Myocyte (in vitro differentiated cells): ENCODE results near the gene CDK13. TPM values are rescaled to one million over a fixed set of nuclear protein-coding genes. Genes with fewer than 3 reads are reported as not detected.

ENCODE experiments used
- DNase-seq: peaks from one replicate; pipeline ENCODE4 v3.0.0-alpha.2; 2012; ENCODE audit warnings: low read depth
- total RNA-seq: library from RNA; depleted of rRNA; stranded (reverse); fragments of >200 nt; gene quantifications from 2 replicates; pipeline ENCODE4 v1.2.3, GENCODE V29; 2014

Gene CDK13
- total RNA-seq, 1 donor from 2014 or later, result 52.9 TPM

DNA sequence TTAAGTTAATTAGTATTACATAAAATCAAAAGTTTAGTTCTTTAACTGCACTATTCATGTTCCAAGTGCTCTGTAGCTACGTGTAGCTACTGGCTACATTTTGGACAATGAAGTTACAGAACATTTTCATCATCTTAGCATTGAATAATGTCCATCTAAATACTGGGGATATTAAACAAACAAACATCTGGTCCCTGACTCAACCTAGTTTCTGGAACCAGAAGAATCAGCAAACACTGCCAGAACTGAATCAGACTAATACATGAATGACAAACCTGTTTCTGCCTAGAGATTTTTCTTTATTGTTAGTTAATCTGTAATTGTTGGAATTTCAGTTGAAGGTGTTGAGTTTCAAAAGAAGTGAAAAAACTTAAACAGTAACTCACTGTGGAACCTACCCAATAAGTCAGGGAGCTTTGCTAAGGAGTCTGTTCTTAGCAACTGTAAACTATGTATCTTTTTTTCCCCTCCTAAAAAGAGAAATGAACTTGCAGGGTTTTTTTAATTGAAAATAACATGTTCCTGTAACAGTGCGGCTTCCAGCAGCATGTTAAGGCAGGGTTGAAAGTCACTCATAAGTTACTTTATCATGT is 58.3 kb downstream of the CDK13 start:
- DNase-seq, result peak; percentile 33

DNA sequence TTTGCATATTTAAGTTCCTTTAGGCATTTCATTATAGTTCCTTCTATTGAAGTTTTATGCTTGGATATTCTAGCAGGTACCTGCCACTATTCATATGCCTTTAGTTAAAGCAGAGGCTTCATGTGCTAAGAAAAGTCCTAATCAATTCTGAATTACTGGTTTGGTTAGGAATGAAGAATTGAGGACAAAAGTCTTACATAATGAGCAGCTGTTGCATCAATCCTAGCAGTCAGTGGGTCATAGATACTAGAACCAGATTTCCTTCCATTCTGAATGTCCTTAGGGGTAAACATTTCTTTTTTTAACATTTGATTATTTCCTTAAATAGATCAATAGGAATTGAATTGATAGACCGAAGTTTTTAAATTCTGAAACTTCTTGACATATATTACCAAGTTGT is 59.2 kb downstream of the CDK13 start:
- no peak for DNase-seq

DNA sequence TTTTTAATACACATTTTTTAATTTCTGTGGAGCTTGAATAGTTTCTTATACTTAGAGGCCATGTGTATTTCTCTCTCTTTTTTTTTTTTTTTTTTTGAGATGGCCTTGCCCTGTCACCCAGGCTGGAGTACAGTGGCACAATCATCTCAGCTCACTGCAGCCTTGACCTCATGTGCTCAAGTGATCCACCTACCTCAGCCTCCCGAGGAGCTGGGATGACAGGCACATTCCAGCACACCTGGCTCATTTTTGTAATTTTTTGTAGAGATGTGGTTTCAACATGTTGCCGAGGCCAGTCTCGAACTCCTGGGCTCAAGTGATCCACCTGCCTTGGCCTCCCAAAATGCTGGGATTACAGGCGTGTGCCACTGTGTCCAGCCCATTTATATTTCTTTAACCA is 64.3 kb downstream of the CDK13 start:
- DNase-seq, result no peak

DNA sequence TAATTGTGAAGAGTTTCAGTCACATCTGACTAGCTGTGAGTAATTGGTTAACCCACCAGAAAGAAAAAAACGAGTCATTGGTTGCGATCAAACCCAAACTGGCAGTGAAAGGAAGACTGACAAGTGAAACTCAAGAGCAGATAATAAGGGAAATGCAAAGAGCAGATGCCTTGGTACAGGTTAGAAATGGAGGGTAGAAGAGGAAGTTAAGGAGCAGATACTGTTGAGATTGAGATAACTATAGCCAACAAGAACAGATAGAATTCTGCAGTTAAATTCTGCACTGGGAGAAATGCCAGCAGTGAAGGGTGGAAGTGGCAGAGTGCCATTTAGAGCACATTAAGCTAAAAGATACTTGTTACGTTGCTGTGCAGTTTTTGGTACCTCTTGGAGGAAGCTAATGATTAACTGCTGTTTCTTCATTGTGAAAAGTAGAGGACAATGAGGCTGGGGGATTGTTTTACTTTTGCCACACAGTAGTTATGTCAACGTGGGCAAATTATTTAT is 65.8 kb downstream of the CDK13 start:
- peak; percentile 57 for DNase-seq

DNA sequence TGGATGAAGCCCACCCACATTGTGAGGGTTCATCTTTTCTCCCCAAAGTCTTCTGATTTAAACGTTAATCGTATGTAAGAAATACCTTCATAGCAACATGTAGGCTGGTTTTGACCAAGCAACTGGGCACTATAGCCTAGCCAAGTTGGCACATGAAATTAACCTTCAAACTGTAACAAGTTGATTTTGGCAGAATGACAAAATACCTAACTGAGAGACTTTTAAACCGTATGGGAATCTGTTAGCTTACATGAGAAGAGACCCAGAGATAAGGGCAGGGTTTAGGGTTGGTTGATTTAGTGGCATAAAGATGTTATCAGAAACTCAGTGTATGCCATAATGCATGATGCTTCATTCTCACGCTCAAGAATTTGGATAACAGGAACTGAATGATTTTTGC is 69.5 kb downstream of the CDK13 start:
- no peak for DNase-seq

DNA sequence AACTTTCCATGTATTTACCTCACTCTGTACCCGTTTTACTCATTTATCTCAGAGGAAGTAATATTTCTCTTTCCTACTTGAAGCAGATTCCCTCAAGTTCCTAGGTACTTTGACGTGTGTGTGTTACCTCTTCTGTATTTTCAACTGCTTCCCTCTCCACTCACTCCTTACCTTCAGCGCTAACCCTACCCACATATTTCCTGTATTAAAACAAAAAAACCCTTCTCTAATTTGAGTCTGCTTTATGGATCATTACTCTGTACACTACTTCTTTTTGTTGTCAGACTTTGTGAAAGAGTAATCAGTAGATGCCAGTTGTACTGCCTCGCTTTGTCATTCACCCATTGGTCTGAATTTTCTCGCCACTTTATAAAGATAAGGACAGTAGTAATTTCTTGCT is 74.0 kb downstream of the CDK13 start:
- DNase-seq, result no peak

DNA sequence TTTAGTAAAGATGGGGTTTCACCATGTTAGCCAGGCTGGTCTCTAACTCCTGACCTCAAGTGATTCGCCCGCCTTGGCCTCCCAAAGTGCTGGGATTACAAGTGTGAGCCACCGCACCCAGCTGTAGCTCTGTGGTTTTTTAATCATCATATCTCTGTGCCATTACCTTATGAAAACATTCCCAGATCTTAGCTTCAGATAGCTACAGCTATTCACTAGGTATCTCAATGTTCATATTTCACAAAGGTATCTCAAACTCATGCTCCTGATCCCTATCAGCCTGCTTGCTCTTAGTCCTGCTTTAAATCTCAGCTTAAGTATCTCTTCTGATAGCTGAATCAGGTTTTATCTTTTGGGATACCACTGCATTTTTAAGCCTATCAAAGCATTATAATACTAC is 74.8 kb downstream of the CDK13 start:
- DNase-seq, result no peak

DNA sequence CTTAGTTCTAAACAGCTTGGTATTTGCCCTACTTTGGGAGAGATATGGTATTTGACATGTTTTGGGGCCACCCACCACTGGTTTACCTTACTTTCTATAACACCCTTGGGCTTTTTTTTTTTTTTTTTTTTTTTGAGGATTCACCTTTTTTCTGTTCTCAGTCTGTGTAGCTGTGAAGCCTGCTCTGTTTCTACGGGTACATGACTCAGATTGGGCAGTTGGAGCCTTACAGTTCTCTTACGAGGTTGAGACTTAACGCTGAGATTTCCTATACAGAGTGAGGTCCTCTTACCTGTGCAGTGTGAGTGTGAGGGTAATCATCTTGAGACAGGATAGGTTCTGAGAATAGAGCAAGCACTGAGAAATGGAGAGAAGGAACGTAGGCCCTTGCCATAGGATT is 77.5 kb downstream of the CDK13 start:
- no peak for DNase-seq

DNA sequence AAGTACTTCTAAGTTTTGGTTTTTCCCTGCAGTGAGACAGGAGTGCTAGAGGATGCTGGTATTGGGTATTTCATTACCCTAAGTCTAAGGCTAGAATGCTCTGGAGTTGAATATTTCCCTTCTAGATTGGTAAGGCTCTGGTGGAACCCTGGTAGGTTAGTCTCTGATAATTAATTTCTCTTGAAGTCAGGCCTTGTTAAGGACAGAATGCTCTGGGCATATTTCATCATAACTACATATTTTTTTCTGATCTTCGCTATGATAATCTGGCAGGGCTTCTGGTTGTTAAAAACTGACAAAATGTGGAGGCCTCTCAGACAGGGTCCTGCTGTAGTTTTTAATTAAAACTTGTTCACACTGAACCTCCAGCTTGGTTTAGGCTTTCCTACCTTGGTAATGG is 83.8 kb downstream of the CDK13 start:
- no peak for DNase-seq

DNA sequence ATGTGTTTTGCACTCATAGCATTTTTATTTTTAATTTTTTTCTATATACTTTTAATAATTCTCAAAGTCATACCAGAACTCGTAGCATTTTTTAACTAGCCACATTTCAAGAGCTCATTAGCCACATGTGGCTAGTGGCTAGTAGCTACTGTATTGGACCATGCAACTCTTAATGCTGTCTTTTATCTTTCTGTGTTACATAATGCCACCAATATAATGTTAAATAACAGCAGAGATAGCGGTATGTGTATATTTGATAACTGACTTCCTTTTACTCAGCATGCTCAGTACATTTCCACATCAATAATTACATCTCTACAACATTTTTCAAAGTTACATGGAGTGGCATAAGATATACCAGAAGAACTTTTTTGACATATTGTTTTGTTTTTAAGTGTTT is 91.4 kb downstream of the CDK13 start:
- no peak for DNase-seq

DNA sequence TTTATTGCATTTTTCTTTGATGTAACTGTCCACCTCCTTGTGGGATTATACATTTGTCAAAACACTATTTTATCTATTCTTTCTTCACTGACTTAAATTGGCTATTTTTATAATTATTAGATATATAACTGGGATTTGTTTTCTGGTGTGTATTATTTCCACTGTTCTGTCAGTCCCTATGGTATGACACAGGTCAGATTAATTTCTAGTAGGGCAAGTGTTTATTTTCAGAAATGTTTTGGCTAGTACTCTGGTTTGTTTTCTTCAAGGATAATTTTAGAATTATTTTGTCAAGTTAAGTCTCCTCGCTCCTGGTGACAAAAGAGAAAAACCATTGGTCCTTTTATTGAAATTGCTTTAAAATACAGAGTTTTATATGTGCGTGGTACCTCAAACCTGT is 93.1 kb downstream of the CDK13 start:
- no peak for DNase-seq

DNA sequence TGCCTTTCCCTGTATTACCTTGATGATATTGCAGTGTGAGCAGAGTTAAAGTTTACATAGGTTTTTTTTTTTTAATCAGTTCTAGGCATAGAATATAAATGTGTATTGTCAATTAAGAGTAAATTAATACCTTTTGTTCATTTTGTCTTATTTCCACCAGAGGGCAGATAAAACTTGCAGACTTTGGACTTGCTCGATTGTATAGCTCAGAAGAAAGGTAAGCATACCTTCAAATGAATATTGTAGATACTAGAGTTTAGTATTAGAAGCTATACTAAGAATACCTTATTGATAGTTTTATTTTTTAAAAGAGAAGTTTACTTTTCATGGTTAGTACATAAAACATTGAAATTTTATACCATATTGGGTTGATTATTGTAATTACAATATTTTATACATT is 97.6 kb downstream of the CDK13 start:
- no peak for DNase-seq

DNA sequence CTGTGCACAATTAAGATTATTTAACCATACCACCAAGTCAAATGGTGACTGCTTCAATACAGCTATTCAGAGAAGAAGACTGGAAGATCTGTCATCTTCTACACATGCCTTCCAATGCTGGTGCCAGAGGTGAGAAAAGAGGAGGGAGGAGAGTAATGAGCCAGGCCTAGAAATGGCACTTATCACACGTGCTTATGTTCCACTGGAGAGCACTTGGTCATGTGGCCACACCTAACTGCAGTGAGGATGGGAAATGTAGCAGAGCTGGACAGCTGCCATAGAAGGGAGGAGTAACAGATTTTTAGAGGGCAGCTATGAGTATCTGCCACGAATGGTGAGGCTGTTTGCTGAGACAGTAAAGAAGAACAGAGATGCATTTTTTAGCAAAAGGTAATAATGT is 107.2 kb downstream of the CDK13 start:
- DNase-seq, result peak; percentile 45

DNA sequence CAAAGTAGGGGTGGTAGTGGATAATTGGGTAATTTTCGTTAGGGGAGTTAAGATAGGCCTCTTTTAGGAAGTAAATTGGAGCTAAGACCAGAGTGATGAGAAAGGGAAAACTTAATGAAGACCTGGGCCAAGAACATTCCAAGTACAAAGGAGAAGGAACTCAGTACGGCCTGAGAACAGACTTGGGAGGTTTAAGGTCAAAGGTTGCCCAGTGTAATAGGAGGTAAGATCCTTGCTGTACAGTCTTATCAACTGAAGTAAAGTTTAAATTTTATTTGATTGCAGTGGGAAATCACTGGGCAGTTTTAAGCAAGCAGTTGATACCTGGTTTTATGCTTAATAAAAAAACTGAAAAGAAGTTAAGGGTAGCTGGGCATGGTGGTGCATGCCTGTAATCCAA is 108.0 kb downstream of the CDK13 start:
- DNase-seq, result no peak

DNA sequence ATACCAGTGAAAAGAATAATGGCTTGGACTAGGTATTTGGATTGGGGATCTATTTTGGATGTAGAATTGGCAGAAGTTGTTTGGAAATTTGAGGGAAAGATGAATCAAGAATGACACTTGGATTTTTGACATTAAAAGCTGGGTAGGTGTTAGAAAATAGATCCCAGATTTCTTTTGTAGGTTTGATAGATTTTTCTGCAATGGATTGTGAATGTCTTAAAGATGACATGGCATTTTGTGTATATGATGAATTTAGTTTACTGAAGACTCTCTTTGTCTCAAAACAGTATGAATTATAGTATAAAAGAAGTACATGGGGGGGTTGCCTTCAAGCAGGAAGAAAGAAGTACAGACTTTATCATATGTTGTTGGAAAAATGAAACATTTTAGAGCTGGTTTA is 108.6 kb downstream of the CDK13 start:
- DNase-seq, result no peak

DNA sequence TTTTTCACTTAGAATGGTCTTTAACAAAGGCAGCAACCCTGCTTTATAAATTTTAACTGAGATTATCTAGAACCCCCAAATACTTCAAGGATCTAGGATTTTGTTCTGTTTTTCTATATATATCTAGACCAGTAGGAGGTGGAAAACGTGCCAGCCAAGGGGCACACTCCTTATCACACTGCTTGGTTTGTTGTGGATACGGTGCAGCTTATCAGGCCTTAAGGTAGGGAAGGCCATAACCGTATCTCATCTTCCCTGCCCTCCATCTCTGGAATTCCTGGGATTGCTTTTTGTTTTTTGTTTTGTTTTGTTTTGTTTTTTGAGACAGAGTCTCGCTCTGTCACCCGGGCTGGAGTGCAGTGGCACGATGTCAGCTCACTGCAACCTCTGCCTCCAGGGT is 109.0 kb downstream of the CDK13 start:
- no peak for DNase-seq

DNA sequence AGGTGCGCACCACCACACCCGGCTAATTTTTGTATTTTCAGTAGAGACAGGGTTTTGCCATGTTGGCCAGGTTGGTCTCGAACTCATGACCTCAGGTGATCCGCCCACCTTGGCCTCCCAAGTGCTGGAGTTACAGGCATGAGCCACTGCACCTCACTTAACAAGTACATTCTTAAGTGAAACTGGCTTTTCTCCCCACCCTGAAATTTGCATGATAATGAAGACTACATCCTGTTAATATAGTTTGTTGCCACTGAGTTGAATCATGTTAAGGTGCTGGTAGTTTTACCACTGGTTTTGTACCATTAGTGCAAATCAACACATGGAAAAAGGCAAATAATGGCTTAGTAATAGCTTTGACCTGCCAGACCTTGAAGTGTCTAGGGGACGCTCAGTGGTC is 122.2 kb downstream of the CDK13 start:
- DNase-seq, result no peak

DNA sequence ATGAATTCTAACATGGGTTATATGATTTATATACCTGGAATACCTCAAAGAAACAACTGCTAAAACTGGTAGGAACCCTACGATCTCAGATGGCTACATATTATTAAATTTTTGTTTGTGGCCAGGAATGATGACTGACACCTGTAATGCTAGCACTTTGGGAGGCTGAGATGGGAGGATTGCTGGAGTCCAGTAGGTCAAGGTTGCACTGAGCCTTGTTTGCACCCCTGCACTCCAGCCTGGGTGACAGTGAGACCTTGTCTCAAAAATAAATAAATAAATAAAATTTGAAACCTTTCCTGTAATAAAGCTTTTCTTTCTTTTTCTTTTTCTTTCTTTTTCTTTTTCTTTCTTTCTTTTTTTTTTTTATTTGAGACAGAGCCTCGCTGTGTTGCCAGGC is 123.2 kb downstream of the CDK13 start:
- no peak for DNase-seq

DNA sequence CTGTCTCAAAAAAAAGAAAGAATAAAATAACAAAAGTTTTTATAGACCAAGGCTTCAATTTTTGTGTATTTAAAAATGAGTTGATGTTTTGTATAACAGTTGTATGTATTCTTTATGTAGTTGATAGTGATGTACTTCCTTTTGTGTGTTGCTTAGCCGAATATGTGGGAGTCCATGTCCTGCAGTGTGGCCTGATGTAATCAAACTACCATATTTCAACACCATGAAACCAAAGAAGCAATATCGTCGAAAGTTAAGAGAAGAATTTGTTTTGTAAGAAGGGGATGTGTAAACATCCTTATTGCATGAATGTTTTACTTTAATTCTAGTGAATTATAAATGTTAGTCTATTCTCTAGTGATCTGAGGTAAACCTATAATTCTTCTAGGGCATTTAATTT is 127.8 kb downstream of the CDK13 start:
- no peak for DNase-seq

DNA sequence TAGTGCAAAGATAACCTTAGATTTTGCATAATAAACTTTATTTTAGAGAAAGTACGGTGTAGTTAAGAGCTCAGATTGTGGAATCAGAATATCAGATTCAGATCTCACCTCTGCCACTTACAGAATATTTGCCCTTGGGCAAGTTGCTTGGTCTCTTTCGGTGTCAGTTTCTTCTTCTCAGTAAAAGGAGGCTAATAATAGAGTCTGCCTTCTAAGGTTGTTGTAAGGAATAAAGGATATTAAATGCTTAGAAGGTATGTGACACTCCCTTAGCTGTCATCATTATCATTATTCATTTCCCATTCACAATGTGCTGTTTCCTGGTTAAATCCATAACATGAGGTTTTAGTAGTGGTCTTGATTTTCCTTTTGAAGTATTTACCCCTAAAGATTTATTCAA is 142.1 kb downstream of the CDK13 start:
- no peak for DNase-seq

DNA sequence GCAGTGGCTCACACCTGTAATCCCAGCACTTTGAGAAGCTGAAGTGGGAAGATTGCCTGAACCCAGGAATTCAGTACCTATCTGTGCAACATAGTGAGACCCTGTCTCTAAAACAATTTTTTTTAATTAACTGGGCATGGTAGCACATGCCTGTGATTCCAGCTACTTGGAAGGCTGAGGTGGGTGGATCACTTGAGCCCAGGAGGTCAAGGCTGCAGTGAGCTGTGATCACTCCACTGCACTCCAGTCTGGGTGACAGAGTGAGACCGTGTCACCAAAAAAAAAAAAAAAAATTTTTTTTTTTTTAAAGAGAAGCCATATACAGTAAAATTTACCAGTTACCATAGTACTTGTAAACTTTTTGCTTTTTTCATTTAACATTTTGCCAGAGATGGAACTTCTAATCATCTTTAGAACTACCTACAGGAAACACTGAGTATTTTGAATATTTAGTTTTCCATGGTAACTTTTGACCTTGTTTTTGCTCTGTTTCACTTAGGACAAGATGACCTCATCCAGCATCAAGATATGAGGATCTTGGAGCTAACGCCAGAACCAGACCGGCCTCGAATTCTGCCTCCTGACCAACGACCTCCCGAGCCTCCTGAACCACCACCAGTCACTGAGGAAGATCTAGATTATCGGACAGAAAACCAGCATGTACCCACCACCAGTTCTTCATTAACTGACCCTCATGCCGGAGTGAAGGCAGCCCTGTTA is 143.7 kb downstream of the CDK13 start:
- no peak for DNase-seq

DNA sequence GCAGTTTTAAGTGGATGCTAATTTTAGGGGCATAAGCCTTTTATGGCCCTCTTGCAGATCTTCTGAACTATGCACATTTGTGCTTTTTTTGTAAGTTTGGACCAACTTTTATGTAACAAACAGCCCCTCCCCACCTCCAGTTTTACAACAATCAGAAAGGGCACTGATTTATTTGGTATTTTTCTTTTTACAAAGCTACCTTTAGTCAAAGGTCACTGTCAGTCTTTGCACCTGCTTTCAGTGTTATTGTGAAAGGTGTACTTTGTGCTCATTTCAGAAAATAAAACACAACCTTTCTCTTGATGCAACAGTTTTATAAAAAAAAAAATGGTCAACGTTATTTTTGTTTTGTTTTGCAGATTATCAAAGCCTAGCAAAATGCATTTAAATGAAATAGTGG is 145.2 kb downstream of the CDK13 start:
- no peak for DNase-seq

DNA sequence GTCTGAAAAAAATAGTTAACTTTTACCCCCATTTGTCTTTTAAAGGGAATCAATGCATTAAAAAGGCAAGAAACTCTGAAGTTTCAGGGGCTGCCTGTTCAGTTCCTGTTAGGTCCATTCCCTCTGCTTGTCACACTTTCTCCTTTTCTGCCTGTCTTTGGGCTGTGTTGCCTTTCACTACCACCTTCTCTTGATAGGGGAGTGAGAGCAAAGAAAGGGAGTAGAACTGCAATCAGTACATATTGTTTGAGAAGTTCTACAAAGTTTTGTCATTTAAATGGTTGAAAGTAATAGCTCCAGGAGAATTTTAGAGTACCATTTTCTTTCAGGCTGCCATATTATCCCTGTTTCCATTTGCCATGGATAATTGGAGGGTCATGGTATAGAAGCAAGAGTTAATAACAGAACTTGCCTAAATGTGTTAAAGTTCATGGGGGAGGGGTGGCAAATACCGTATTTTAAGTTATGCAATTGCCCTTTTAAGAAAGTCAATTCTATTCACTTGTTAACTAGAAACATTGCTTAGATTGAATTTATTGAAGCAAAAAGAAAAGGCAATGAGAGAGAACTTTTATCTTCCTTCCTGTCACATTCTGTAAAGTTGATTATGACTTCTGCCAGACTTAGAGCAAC is 145.8 kb downstream of the CDK13 start:
- no peak for DNase-seq
